GM19467 (cell line): ENCODE measurements around the gene SLC1A7.

Experiments used
- ATAC-seq: cut with Tn5 transposase; IDR thresholded peaks from one replicate; pipeline ENCODE4 v1.9.1; 2021; ENCODE audit warnings: mild to moderate bottlenecking, moderate library complexity; ENCODE audit not compliant: unreplicated experiment

The SLC1A7 gene

GRCh38 chr1:53134042-53134485, 8.4 kb downstream of the SLC1A7 start:
- ATAC-seq = no peak

DNA sequence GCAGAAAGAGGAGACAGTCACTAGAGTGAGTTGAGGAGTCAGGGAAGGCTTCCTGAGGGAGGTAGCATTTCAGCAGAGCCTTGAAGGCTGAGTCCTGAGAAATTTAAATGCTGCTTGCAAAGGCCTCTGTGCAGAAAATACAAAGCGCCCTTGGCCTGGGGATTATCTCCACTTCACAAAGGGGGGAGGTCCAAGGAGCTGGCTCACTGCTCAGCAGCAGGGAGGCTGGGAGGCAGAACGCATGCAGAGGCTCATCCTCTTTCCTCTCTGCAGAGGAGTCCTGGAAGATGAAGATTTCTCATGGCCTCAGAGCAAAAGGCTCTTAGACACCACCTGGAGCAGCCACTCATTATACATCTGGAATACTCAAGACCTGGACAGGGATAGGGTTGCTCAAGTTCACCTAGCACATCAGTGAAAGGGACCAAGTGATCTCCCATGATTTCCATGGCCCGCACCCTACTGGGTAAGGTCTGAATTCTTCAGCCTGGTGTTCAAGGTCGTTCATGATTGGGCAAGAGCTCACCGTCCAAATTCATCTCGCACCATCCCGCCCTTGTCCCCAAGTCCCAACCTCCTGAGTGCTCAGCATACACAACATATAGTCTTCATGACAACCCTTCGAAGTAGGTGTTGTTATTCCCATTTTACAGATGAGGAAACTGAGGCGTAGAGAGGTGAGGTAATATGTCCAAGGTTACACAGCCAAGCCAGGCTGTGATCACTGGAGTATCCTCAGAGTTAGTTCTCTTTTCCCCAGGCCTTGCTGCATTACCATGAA, 9.0 kb downstream of the SLC1A7 start:
- ATAC-seq = no peak

GRCh38 chr1:53132176-53132575, 10.3 kb downstream of the SLC1A7 start:
- ATAC-seq = no peak

DNA sequence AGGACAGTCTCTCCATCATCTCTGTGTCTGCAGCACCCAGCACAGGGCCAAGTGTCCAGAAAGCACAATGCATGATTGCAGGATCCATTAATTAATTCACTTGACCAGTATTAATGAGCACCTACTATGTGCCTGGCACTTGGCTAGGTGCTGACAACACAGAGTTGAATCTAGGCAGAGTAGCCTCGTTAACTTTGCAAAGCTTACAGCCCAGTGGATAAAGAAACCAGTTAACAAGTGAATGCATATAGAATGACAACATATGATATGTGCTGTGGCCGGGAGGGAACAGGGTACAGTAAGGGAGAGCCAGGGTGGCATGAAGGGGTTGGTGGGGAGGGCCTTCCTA, 10.9 kb downstream of the SLC1A7 start:
- ATAC-seq = no peak

DNA sequence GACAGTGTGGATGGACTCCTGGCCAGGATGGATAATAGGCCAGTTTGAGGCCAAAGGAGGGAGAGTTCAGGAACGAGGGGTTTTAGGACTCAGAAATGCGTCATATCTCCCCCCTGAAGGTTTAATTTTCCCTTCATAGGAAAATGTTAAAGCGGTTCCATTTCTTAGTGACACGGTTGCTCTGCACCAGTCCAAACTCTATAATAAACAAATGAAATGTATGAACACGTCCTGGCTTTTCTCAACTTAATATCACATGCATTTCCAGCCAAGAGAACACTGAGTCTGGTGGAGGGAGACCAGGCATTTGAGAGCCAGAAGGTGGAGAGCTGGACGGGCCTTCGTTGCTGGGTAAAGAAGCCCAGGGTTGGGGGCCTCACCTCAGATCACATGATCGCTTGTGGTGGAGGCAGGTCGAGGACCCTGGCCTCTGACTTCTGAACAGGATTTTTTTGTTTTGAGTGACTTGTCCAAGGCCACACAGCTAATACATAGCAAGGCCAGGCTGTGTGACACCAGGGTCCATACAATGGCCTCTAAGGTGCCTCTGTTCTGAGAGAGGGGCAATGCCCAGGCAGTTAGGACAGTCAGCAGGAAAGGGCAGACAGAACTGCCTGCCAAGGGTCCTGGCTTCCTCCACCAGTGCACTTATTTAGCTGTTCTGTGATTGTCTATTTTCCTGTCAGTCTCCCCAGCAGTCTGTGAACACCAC, 11.4 kb downstream of the SLC1A7 start:
- ATAC-seq = no peak

DNA sequence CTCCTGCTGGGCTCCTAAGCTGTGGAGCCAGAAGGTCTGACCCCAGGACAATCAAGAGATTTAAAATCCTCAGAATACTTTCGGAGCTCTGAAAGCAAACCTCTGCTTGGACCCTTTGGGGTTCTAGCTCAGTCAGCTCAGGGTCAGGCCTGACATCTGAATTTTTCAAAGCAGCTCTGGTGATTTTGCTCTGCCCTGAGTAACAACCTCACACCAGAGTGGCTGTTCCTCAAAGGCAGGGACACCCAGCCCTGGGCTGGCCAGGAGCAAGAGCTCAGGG, 11.9 kb downstream of the SLC1A7 start:
- no peak for ATAC-seq

- no peak for ATAC-seq
Observed at GRCh38 chr1:53129891-53130597, 12.4 kb downstream of the SLC1A7 start.

DNA sequence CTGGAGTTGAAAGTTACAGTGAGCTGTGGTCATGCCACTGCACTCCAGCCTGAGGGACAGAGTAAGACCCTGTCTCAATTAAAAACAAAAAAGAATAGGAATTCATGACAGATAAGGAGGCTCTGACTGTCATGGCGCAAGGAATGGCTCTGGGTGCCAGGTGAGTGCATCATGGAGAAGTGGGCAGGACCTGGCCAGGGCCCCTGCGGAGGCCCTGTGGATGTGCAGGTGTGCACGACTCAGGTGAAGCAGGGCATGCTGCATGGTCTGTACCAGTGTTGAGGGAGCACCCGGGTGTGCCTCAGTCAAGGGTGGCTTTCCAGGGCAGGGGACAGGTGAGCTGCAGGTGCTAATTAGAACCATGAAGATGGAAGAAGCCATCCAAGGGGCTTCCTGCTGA, 14.0 kb downstream of the SLC1A7 start:
- no peak for ATAC-seq

DNA sequence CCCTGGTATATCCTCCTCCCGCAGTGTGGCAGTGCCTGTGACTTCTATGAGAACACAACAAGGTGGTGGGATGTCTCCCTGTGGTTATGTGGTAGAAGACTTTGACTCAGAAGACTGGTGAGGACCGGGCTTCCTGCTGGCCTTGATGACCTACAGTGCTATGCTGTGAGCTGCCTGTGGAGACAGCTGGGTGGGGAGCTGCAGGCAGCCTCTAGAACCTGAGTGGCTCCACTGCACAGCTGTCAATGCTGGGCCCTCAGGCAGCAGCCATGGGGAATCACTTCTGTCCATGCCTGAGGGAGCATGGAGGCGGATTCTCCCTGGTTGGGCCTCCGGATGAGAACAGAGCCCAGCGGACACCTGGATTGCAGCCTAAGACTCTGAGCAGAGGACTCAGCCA, 14.9 kb downstream of the SLC1A7 start:
- no peak for ATAC-seq

DNA sequence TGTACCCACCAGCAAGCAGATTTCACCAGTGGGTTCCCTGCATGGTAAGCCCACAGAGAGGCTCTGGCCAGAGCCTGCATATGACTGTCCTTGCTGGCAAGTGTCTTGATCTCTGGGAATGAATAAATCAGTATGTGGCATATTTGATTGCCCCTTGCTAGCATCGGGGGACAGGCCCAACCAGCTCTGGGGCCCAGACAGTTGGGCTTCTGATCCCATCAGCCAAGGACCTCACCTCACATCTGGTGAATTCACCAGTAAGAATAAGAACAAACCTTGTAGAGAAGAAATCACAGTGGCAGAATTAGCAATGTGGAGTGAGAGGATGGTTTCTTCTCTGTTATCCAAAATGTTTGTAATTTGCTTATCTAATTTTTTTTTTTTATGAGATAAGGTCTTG, 15.9 kb downstream of the SLC1A7 start:
- no peak for ATAC-seq

- no peak for ATAC-seq
Observed at GRCh38 chr1:53125623-53126360, 16.6 kb downstream of the SLC1A7 start.

- no peak for ATAC-seq
Observed at GRCh38 chr1:53125122-53125521, 17.3 kb downstream of the SLC1A7 start.

GRCh38 chr1:53123453-53124140, 18.8 kb downstream of the SLC1A7 start:
- ATAC-seq = no peak

GRCh38 chr1:53122961-53123413, 19.5 kb downstream of the SLC1A7 start:
- no peak for ATAC-seq

GRCh38 chr1:53122201-53122885, 20.1 kb downstream of the SLC1A7 start:
- no peak for ATAC-seq

GRCh38 chr1:53121319-53122172, 20.9 kb downstream of the SLC1A7 start:
- ATAC-seq = no peak

DNA sequence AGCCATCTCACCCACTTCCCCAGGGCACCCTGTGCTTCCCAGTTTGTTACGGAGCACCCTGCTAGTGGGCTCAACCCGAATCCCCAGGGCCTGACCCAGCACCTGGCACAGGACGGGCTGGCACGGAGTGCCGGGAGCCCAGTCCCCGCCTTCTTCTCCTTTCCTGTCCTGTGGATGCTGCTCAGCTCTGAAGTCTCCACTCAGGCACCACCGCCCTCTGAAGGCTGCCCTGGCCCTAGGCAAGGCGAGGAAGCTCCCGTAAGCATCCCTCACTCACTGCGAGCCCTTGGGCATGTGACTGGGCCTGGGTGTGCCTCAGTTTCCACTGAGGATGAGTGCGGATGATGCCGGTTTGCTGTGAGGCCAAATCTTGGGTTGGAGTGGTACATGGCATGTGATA, 21.8 kb downstream of the SLC1A7 start:
- no peak for ATAC-seq

DNA sequence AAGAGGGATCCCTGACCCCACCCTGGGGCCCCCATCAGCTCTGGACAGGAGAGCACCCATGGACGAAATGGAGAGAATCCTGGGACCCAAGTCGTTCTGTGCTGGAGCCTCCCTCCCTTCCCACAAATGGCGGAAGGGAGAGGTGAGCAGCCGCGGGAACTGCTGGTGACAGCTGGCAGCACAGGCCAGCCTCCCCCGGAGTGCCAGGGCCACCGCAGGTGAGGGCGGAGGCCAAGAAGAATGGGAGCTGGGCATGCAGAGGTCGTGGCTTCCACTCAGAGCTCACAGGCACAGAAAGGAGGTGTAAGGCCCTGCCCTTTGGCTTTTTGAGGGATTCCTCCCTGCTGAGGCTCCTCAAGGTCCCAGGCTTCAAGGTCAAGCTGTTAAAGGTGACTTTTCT, 24.6 kb downstream of the SLC1A7 start:
- no peak for ATAC-seq

- no peak for ATAC-seq
Observed at GRCh38 chr1:53116933-53117600, 25.4 kb downstream of the SLC1A7 start.
